Transverse colon (tissue), 4 donors: ENCODE data around the gene KIAA1143. TPM values are rescaled to one million over a fixed set of nuclear protein-coding genes. Genes with fewer than 3 reads are reported as not detected.

Experiments
- DNase-seq: peaks from one replicate; pipeline ENCODE4 v3.0.0-alpha.2; 2019
- H3K27ac ChIP-seq, 4 donors: fragments of 200-600 bp; sonication (generic); 2 replicates each; pipeline ENCODE4 v1.5.1; 2016 to 2018; ENCODE audit warnings: inconsistent platforms in 4 of 4
- H3K27me3 ChIP-seq: fragments of 200-600 bp; sonication (generic); 2 replicates; pipeline ENCODE4 v1.5.1; 2017; ENCODE audit warnings: inconsistent platforms
- H3K36me3 ChIP-seq, 4 donors: fragments of 200-600 bp; sonication (generic); 2 replicates each; pipeline ENCODE4 v1.5.1; 2017 to 2019; ENCODE audit warnings: inconsistent platforms in 4 of 4
- H3K4me1 ChIP-seq, 4 donors: fragments of 200-600 bp; sonication (generic); 2 replicates each; pipeline ENCODE4 v1.5.1; 2017 to 2020; ENCODE audit warnings: inconsistent platforms in 4 of 4
- H3K4me3 ChIP-seq, 4 donors: fragments of 200-600 bp; sonication (generic); 1 replicate in 1 of 4; 2 replicates in 3 of 4; pipeline versions ENCODE4 v1.5.1 to v1.6.1; 2017 to 2019; ENCODE audit warnings: inconsistent platforms in 4 of 4
- H3K9me3 ChIP-seq, 2 donors: fragments of 200-600 bp; sonication (generic); 2 replicates each; pipeline ENCODE4 v1.5.1; 2017 to 2019; ENCODE audit warnings: inconsistent platforms in 2 of 2
- CTCF ChIP-seq, 5 experiments: fragments of 200-600 bp in 3 of 5; fragments of 450-650 bp in 2 of 5; sonication (generic) in 3 of 5; IDR thresholded peaks; 1 replicate in 2 of 5; 2 replicates in 3 of 5; pipeline ENCODE4 v1.5.1; 2016 to 2017; ENCODE audit warnings: antibody characterized with exemption in 5 of 5, inconsistent platforms in 3 of 5, mild to moderate bottlenecking in 2 of 5, moderate library complexity in 1 of 5
- EP300 ChIP-seq: sonication (generic); formaldehyde crosslinking; IDR thresholded peaks from one replicate; pipeline ENCODE4 v1.6.1; 2017; ENCODE audit warnings: antibody characterized with exemption, low read depth
- POLR2A ChIP-seq: fragments of 450-650 bp; IDR thresholded peaks from one replicate; pipeline ENCODE4 v1.6.1; 2016; ENCODE audit warnings: antibody characterized with exemption, mild to moderate bottlenecking, moderate library complexity
- POLR2AphosphoS5 ChIP-seq, 3 donors: sonication (generic); formaldehyde crosslinking; IDR thresholded peaks; one replicate each; pipeline ENCODE4 v1.6.1; 2016; ENCODE audit warnings: antibody characterized with exemption in 3 of 3
- WGBS, 2 donors: methylation state at CpG; one replicate each; pipeline ENCODE4 v1.1.5; 2018; ENCODE audit warnings: low coverage in 1 of 2; 5-methylcytosine and 5-hydroxymethylcytosine counted together
- in situ Hi-C, 4 donors: fragments of 200-750 bp; cut with MboI; loops; one replicate each; pipeline versions ENCODE4 v1.15.0 to v1.15.1; 2017; ENCODE audit warnings: low sequenced_read_pairs in 3 of 4, low pct_ligation_motif_present in 1 of 4, low pct_unique_long_range_greater_than_20kb in 1 of 4
- intact Hi-C: fragments of 100-400 bp; cut with DNase I; formaldehyde crosslinking; loops from one replicate; pipeline ENCODE4 v1.15.1; 2023; ENCODE audit warnings: low total_unique reads
- total RNA-seq, 4 donors: library from RNA; depleted of rRNA; stranded (reverse); fragments of >200 nt; gene quantifications; one replicate each; pipeline ENCODE4 v1.1.0, GENCODE V29; 2016

The KIAA1143 gene
- total RNA-seq, 4 donors from 2014 or later: 5.6 to 18.3 (median 13.7) TPM

- no peaks in the 10 kb centered on the region for H3K9me3 ChIP-seq
- H3K4me3 ChIP-seq: no peak overlapping the region
- peaks cover 0 to 5% (median 0%) of the 10 kb centered on the region in 4 donors for H3K36me3 ChIP-seq
- H3K4me1 ChIP-seq: no peaks in the 10 kb centered on the region
- WGBS, 2 donors: 78 to 86% methylated on average over 2 of the region's 2 CpGs
- intact Hi-C loops: no loop called here
- H3K27ac ChIP-seq: no peak overlapping the region
- no peak for TF ChIP-seq CTCF (IDR thresholded peaks at IDR 0.05)
- no peak for TF ChIP-seq EP300
- no peak for TF ChIP-seq POLR2A
- TF ChIP-seq POLR2AphosphoS5 (IDR thresholded peaks at IDR 0.05): no peak
- in situ Hi-C loops: no loop called here
- H3K27me3 ChIP-seq: no peaks in the 10 kb centered on the region
- no peak for DNase-seq
These were observed 40.6 kb upstream of the KIAA1143 start for GRCh38 chr3:44802011-44802410.

DNA sequence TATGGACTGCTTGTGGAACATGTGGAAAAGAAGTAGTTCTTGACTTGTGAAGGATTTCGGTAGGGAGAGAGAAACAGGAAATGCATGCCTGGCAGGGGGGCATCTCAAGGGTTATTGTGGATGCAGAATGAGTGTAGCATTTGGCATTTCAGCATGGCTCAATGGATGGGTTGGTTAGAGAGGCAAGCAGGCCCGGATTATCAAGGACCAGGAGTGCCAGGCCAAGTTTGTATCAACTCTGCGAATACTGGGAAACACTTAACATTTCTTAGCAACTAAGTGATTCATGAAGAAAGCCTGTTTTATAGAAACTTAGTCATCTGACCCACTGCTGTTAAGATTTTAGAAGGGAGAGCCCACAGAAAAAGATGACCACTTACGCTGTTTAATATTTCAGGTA is 33.8 kb upstream of the KIAA1143 start:
- intact Hi-C loops (no loop called here), in situ Hi-C loops (no loop called here)
- WGBS, 2 donors: 93 to 99% methylated on average over 4 of the region's 4 CpGs
- no peak overlapping the region for H3K27ac ChIP-seq
- no peak for DNase-seq
- no peak overlapping the region for H3K4me3 ChIP-seq
- no peaks in the 10 kb centered on the region for H3K9me3 ChIP-seq
- H3K36me3 ChIP-seq: peaks cover 0 to 5% (median 0%) of the 10 kb centered on the region in 4 donors
- no peak for TF ChIP-seq POLR2AphosphoS5 (IDR thresholded peaks at IDR 0.05)
- no peak for TF ChIP-seq POLR2A
- no peak for TF ChIP-seq EP300
- TF ChIP-seq CTCF (IDR thresholded peaks at IDR 0.05): no peak
- H3K27me3 ChIP-seq: no peaks in the 10 kb centered on the region
- H3K4me1 ChIP-seq: no peaks in the 10 kb centered on the region

- WGBS, 2 donors: 97% methylated on average over 4 of the region's 4 CpGs
- H3K9me3 ChIP-seq: no peaks in the 10 kb centered on the region
- no peak overlapping the region for H3K4me3 ChIP-seq
- no peak overlapping the region for H3K27ac ChIP-seq
- in situ Hi-C loops: no loop called here
- no peaks in the 10 kb centered on the region for H3K4me1 ChIP-seq
- intact Hi-C loops: no loop called here
- TF ChIP-seq POLR2AphosphoS5 (IDR thresholded peaks at IDR 0.05): no peak
- no peak for TF ChIP-seq EP300
- no peak for TF ChIP-seq CTCF (IDR thresholded peaks at IDR 0.05)
- no peak for TF ChIP-seq POLR2A
- no peak for DNase-seq
- H3K27me3 ChIP-seq: no peaks in the 10 kb centered on the region
- H3K36me3 ChIP-seq: no peaks in the 10 kb centered on the region
These were observed 21.5 kb upstream of the KIAA1143 start for GRCh38 chr3:44782891-44783290.

- Histone ChIP-seq H3K4me1 (no peaks in the 10 kb centered on the region), H3K27me3 (no peaks in the 10 kb centered on the region), H3K4me3 (no peak overlapping the region), H3K27ac (no peak overlapping the region), H3K9me3 (peaks cover 8 to 22% of the 10 kb centered on the region in 2 donors), H3K36me3 (no peaks in the 10 kb centered on the region)
- intact Hi-C loops: no loop called here
- in situ Hi-C loops: no loop called here
- no peak for TF ChIP-seq CTCF (IDR thresholded peaks at IDR 0.05)
- WGBS, 2 donors: 90% methylated on average over 1 of the region's 1 CpG; no CpG with 5 or more reads in 1 of the 2 donors
- no peak for DNase-seq
These were observed 10.7 kb upstream of the KIAA1143 start for GRCh38 chr3:44772099-44772442.
